ENCODE results near the gene TGM5.
"Not testable (repeated sequence)": the region's sequence is repeated elsewhere in the genome, so short reads cannot be mapped to it uniquely, and the experiment has no call there.

TGM5 gene

GRCh38 chr15:43271908-43272307, 5.2 kb upstream of the TGM5 start:
- not testable (repeated sequence) for H3K27me3 ChIP-seq (ENCODE audit: control insufficient read depth, insufficient read depth, low read length); H3K4me1 ChIP-seq (ENCODE audit: control insufficient read depth, insufficient read depth, low read length); H3K4me3 ChIP-seq (ENCODE audit: low read length); H3K27ac ChIP-seq (ENCODE audit: low read depth, low read length); H3K36me3 ChIP-seq (ENCODE audit: control insufficient read depth, insufficient read depth, low read length); H3K9ac ChIP-seq (ENCODE audit: low read length)

GRCh38 chr15:43270676-43271306, 4.1 kb upstream of the TGM5 start:
- no peak overlapping the region for H3K4me3 ChIP-seq (ENCODE audit: low read length)
- H3K4me1 ChIP-seq (ENCODE audit: control insufficient read depth, insufficient read depth, low read length) = no peaks in the 10 kb centered on the region
- H3K9ac ChIP-seq (ENCODE audit: low read length) = no peak overlapping the region
- no peaks in the 10 kb centered on the region for H3K27me3 ChIP-seq (ENCODE audit: control insufficient read depth, insufficient read depth, low read length)
- H3K27ac ChIP-seq (ENCODE audit: low read depth, low read length) = no peak overlapping the region
- H3K36me3 ChIP-seq (ENCODE audit: control insufficient read depth, insufficient read depth, low read length) = no peaks in the 10 kb centered on the region

- Histone ChIP-seq H3K4me3 (ENCODE audit: low read length) (no peak overlapping the region), H3K4me1 (ENCODE audit: control insufficient read depth, insufficient read depth, low read length) (no peaks in the 10 kb centered on the region), H3K9ac (ENCODE audit: low read length) (no peak overlapping the region), H3K27ac (ENCODE audit: low read depth, low read length) (no peak overlapping the region), H3K36me3 (ENCODE audit: control insufficient read depth, insufficient read depth, low read length) (no peaks in the 10 kb centered on the region), H3K27me3 (ENCODE audit: control insufficient read depth, insufficient read depth, low read length) (no peaks in the 10 kb centered on the region)
Observed at GRCh38 chr15:43270113-43270665, 3.5 kb upstream of the TGM5 start.

GRCh38 chr15:43268111-43269105, 1.7 kb upstream of the TGM5 start:
- H3K27ac ChIP-seq (ENCODE audit: low read depth, low read length) = no peak overlapping the region
- no peaks in the 10 kb centered on the region for H3K4me1 ChIP-seq (ENCODE audit: control insufficient read depth, insufficient read depth, low read length)
- no peak overlapping the region for H3K4me3 ChIP-seq (ENCODE audit: low read length)
- H3K36me3 ChIP-seq (ENCODE audit: control insufficient read depth, insufficient read depth, low read length) = no peaks in the 10 kb centered on the region
- H3K9ac ChIP-seq (ENCODE audit: low read length) = no peak overlapping the region
- no peaks in the 10 kb centered on the region for H3K27me3 ChIP-seq (ENCODE audit: control insufficient read depth, insufficient read depth, low read length)

- Histone ChIP-seq H3K4me3 (ENCODE audit: low read length) (no peak overlapping the region), H3K9ac (ENCODE audit: low read length) (no peak overlapping the region), H3K4me1 (ENCODE audit: control insufficient read depth, insufficient read depth, low read length) (no peaks in the 10 kb centered on the region), H3K27me3 (ENCODE audit: control insufficient read depth, insufficient read depth, low read length) (no peaks in the 10 kb centered on the region), H3K36me3 (ENCODE audit: control insufficient read depth, insufficient read depth, low read length) (no peaks in the 10 kb centered on the region), H3K27ac (ENCODE audit: low read depth, low read length) (no peak overlapping the region)
Observed at GRCh38 chr15:43267439-43267838, 711 bp upstream of the TGM5 start.

GRCh38 chr15:43266386-43266785, 342 bp downstream of the TGM5 start:
- H3K27me3 ChIP-seq (ENCODE audit: control insufficient read depth, insufficient read depth, low read length) = no peaks in the 10 kb centered on the region
- H3K4me3 ChIP-seq (ENCODE audit: low read length) = no peak overlapping the region
- no peak overlapping the region for H3K27ac ChIP-seq (ENCODE audit: low read depth, low read length)
- no peaks in the 10 kb centered on the region for H3K36me3 ChIP-seq (ENCODE audit: control insufficient read depth, insufficient read depth, low read length)
- H3K4me1 ChIP-seq (ENCODE audit: control insufficient read depth, insufficient read depth, low read length) = no peaks in the 10 kb centered on the region
- no peak overlapping the region for H3K9ac ChIP-seq (ENCODE audit: low read length)

- Histone ChIP-seq H3K36me3 (ENCODE audit: control insufficient read depth, insufficient read depth, low read length) (no peaks in the 10 kb centered on the region), H3K4me1 (ENCODE audit: control insufficient read depth, insufficient read depth, low read length) (no peaks in the 10 kb centered on the region), H3K9ac (ENCODE audit: low read length) (no peak overlapping the region), H3K27ac (ENCODE audit: low read depth, low read length) (no peak overlapping the region), H3K27me3 (ENCODE audit: control insufficient read depth, insufficient read depth, low read length) (no peaks in the 10 kb centered on the region), H3K4me3 (ENCODE audit: low read length) (no peak overlapping the region)
Observed at GRCh38 chr15:43260011-43260615, 6.6 kb downstream of the TGM5 start.

GRCh38 chr15:43258781-43259180, 7.9 kb downstream of the TGM5 start:
- Histone ChIP-seq H3K9ac (ENCODE audit: low read length) (no peak overlapping the region), H3K27ac (ENCODE audit: low read depth, low read length) (no peak overlapping the region), H3K36me3 (ENCODE audit: control insufficient read depth, insufficient read depth, low read length) (no peaks in the 10 kb centered on the region), H3K4me3 (ENCODE audit: low read length) (no peak overlapping the region), H3K27me3 (ENCODE audit: control insufficient read depth, insufficient read depth, low read length) (no peaks in the 10 kb centered on the region), H3K4me1 (ENCODE audit: control insufficient read depth, insufficient read depth, low read length) (no peaks in the 10 kb centered on the region)

- H3K27ac ChIP-seq (ENCODE audit: low read depth, low read length) = no peak overlapping the region
- H3K9ac ChIP-seq (ENCODE audit: low read length) = no peak overlapping the region
- no peaks in the 10 kb centered on the region for H3K4me1 ChIP-seq (ENCODE audit: control insufficient read depth, insufficient read depth, low read length)
- H3K36me3 ChIP-seq (ENCODE audit: control insufficient read depth, insufficient read depth, low read length) = no peaks in the 10 kb centered on the region
- no peaks in the 10 kb centered on the region for H3K27me3 ChIP-seq (ENCODE audit: control insufficient read depth, insufficient read depth, low read length)
- no peak overlapping the region for H3K4me3 ChIP-seq (ENCODE audit: low read length)
Observed at GRCh38 chr15:43256341-43256740, 10.4 kb downstream of the TGM5 start.

GRCh38 chr15:43255376-43255775, 11.4 kb downstream of the TGM5 start:
- Histone ChIP-seq H3K36me3 (ENCODE audit: control insufficient read depth, insufficient read depth, low read length) (no peaks in the 10 kb centered on the region), H3K9ac (ENCODE audit: low read length) (no peak overlapping the region), H3K27ac (ENCODE audit: low read depth, low read length) (no peak overlapping the region), H3K27me3 (ENCODE audit: control insufficient read depth, insufficient read depth, low read length) (no peaks in the 10 kb centered on the region), H3K4me1 (ENCODE audit: control insufficient read depth, insufficient read depth, low read length) (no peaks in the 10 kb centered on the region), H3K4me3 (ENCODE audit: low read length) (no peak overlapping the region)

GRCh38 chr15:43253431-43254403, 13.0 kb downstream of the TGM5 start:
- no peaks in the 10 kb centered on the region for H3K36me3 ChIP-seq (ENCODE audit: control insufficient read depth, insufficient read depth, low read length)
- no peak overlapping the region for H3K9ac ChIP-seq (ENCODE audit: low read length)
- no peaks in the 10 kb centered on the region for H3K27me3 ChIP-seq (ENCODE audit: control insufficient read depth, insufficient read depth, low read length)
- H3K4me3 ChIP-seq (ENCODE audit: low read length) = no peak overlapping the region
- no peak overlapping the region for H3K27ac ChIP-seq (ENCODE audit: low read depth, low read length)
- H3K4me1 ChIP-seq (ENCODE audit: control insufficient read depth, insufficient read depth, low read length) = no peaks in the 10 kb centered on the region

Data from rectal smooth muscle tissue (tissue), 1 donor.